HCT116 (cell line): Measurements from ENCODE around the gene PLEKHA5. TPM values are rescaled to one million over a fixed set of nuclear protein-coding genes. Genes with fewer than 3 reads are reported as not detected.

Experiments
- ATAC-seq: fragments of 200-7000 bp; cut with Tn5 transposase; 2 replicates; pipeline ENCODE4 v1.9.1; 2020; ENCODE audit warnings: mild to moderate bottlenecking, moderate library complexity
- BruUV-seq: library from RNA; stranded (reverse); fragments of 400-500 nt; replicated peaks from 2 replicates; lab custom pipeline; 2021; lab: Mats Ljungman, UMichigan
- CTCF ChIA-PET: fragments of 300-600 bp; sonication (Branson Sonifier 250); formaldehyde crosslinking; loops from one replicate; lab custom pipeline; 2021; ENCODE audit warnings: antibody characterized with exemption; lab: Charles Lee
- POLR2A ChIA-PET: fragments of 300-600, 350-600 bp; sonication (Branson Sonifier 250); formaldehyde crosslinking; loops from one replicate; lab custom pipeline; 2021; ENCODE audit warnings: antibody characterized with exemption; lab: Charles Lee
- RAD21 ChIA-PET, 2 experiments: fragments of 300-600 bp; sonication (Branson Sonifier 250); formaldehyde crosslinking; loops; one replicate each; lab custom pipeline; 2023; ENCODE audit warnings: low total read pairs in 2 of 2; ENCODE audit not compliant: uncharacterized antibody in 2 of 2, unreplicated experiment in 2 of 2, low non-redundant PET in 1 of 2; lab: Charles Lee
- DNase-seq: peaks from one replicate; pipeline ENCODE4 v3.0.0-alpha.2; 2010; ENCODE audit warnings: low read depth, low spot score
- H2AFZ ChIP-seq: fragments of 200-600 bp; shearing (Covaris generic), sonication (generic); 2 replicates; pipeline ENCODE4 v1.6.1; 2017; ENCODE audit warnings: low read depth, mixed run types, mixed read lengths, antibody characterized with exemption, low read length; ENCODE audit not compliant: poor library complexity, severe bottlenecking
- H3K27ac ChIP-seq: 2 replicates; pipeline ENCODE4 v1.5.1; 2012; ENCODE audit warnings: low read depth, low read length
- H3K27me3 ChIP-seq: fragments of 200-600 bp; sonication (generic); 2 replicates; pipeline ENCODE4 v1.6.1; 2016; ENCODE audit warnings: mixed run types, low read length, mixed read lengths; ENCODE audit not compliant: insufficient read depth
- H3K36me3 ChIP-seq, 2 experiments: fragments of 200-500 bp in 1 of 2; fragments of 200-600 bp in 1 of 2; sonication (Bioruptor generic) in 1 of 2; sonication (generic) in 1 of 2; 2 replicates each; pipeline versions ENCODE4 v1.5.1 to v1.6.1; 2014 to 2016; ENCODE audit warnings: low read length in 2 of 2, inconsistent platforms in 1 of 2, mixed read lengths in 1 of 2, mixed run types in 1 of 2; ENCODE audit not compliant: insufficient read depth in 2 of 2, control insufficient read depth in 1 of 2
- H3K4me1 ChIP-seq, 2 experiments: fragments of 200-600 bp in 1 of 2; sonication (generic) in 1 of 2; 2 replicates each; pipeline versions ENCODE4 v1.5.1 to v1.6.1; 2012 to 2017; ENCODE audit warnings: low read length in 2 of 2, inconsistent platforms in 1 of 2, mild to moderate bottlenecking in 1 of 2, mixed read lengths in 1 of 2, mixed run types in 1 of 2, moderate library complexity in 1 of 2; ENCODE audit not compliant: insufficient read depth in 2 of 2, control insufficient read depth in 1 of 2
- H3K4me2 ChIP-seq: fragments of 200-600 bp; sonication (generic); 2 replicates; pipeline ENCODE4 v1.6.1; 2017; ENCODE audit warnings: mixed run types, low read length, mixed read lengths
- H3K4me3 ChIP-seq, 2 experiments: fragments of 200-600 bp in 1 of 2; sonication (generic) in 1 of 2; replicated peaks in 1 of 2; 2 replicates each; pipeline ENCODE4 v1.5.1; 2011 to 2016; ENCODE audit warnings: low read length in 2 of 2, control low read depth in 1 of 2, low read depth in 1 of 2, mild to moderate bottlenecking in 1 of 2, mixed read lengths in 1 of 2, mixed run types in 1 of 2
- H3K79me2 ChIP-seq: fragments of 200-600 bp; sonication (generic); 2 replicates; pipeline ENCODE4 v1.6.1; 2017; ENCODE audit warnings: mild to moderate bottlenecking, mixed run types, low read length, moderate library complexity, mixed read lengths; ENCODE audit not compliant: insufficient read depth
- H3K9ac ChIP-seq: fragments of 200-600 bp; sonication (generic); 2 replicates; pipeline ENCODE4 v1.6.1; 2016; ENCODE audit warnings: low read length, mixed read lengths
- H3K9me2 ChIP-seq: fragments of 200-600 bp; sonication (generic), shearing (Covaris generic); 2 replicates; pipeline ENCODE4 v1.6.1; 2017; ENCODE audit warnings: mixed run types, mild to moderate bottlenecking, moderate library complexity; ENCODE audit not compliant: insufficient read depth
- H3K9me3 ChIP-seq, 2 experiments: fragments of 200-500 bp in 1 of 2; fragments of 200-600 bp in 1 of 2; sonication (Bioruptor generic) in 1 of 2; sonication (generic) in 1 of 2; 2 replicates each; pipeline ENCODE4 v1.6.1; 2014 to 2017; ENCODE audit warnings: low read length in 2 of 2, mixed read lengths in 2 of 2, inconsistent platforms in 1 of 2, low read depth in 1 of 2, mild to moderate bottlenecking in 1 of 2, mixed run types in 1 of 2, moderate library complexity in 1 of 2; ENCODE audit not compliant: control insufficient read depth in 1 of 2, insufficient read depth in 1 of 2
- H4K20me1 ChIP-seq: fragments of 200-600 bp; sonication (generic), shearing (Covaris generic); 2 replicates; pipeline ENCODE4 v1.6.1; 2017; ENCODE audit warnings: mixed run types, mild to moderate bottlenecking, moderate library complexity; ENCODE audit not compliant: insufficient read depth
- CEBPB ChIP-seq: IDR thresholded peaks from 2 replicates; pipeline ENCODE4 v1.6.1; 2012; ENCODE audit warnings: low read depth
- ELF1 ChIP-seq: IDR thresholded peaks from 2 replicates; pipeline ENCODE4 v1.6.1; 2012; ENCODE audit warnings: low read depth, borderline replicate concordance
- EZH2 ChIP-seq: fragments of 200-600 bp; sonication (generic); IDR thresholded peaks from 2 replicates; pipeline ENCODE4 v1.6.1; 2017; ENCODE audit warnings: antibody characterized with exemption, mixed run types
- EZH2phosphoT487 ChIP-seq: fragments of 200-600 bp; IDR thresholded peaks from 2 replicates; pipeline ENCODE4 v1.6.1; 2018; ENCODE audit warnings: antibody characterized with exemption, borderline replicate concordance
- FOSL1 ChIP-seq: IDR thresholded peaks from 2 replicates; pipeline ENCODE4 v1.6.1; 2012; ENCODE audit warnings: low read depth
- RAD21 ChIP-seq: IDR thresholded peaks from 2 replicates; pipeline ENCODE4 v1.6.1; 2012; ENCODE audit warnings: low read depth, mild to moderate bottlenecking
- SIN3A ChIP-seq: IDR thresholded peaks from 2 replicates; pipeline ENCODE4 v1.6.1; 2012; ENCODE audit warnings: low read depth
- SP1 ChIP-seq: IDR thresholded peaks from 2 replicates; pipeline ENCODE4 v1.6.1; 2012; ENCODE audit warnings: low read depth
- TCF7L2 ChIP-seq: IDR thresholded peaks from 2 replicates; pipeline ENCODE4 v1.7.0; 2011; ENCODE audit warnings: borderline replicate concordance, inconsistent platforms; ENCODE audit not compliant: insufficient read depth, insufficient read length; ENCODE audit errors: extremely low read depth
- YY1 ChIP-seq: IDR thresholded peaks from 2 replicates; pipeline ENCODE4 v1.6.1; 2011; ENCODE audit warnings: low read length, low read depth, moderate library complexity, mild to moderate bottlenecking; ENCODE audit not compliant: insufficient replicate concordance; ENCODE audit errors: extremely low read depth
- ZFX ChIP-seq: fragments of 450-650 bp; IDR thresholded peaks from 2 replicates; pipeline ENCODE4 v1.6.1; 2017
- intact Hi-C: fragments of 100-400 bp; cut with micrococcal nuclease; formaldehyde crosslinking; loops from 2 replicates; pipeline ENCODE4 v1.10.0; 2022
- total RNA-seq: library from RNA; stranded (reverse); gene quantifications from one replicate; pipeline ENCODE4 v1.2.1, GENCODE V29; 2021; ENCODE audit not compliant: unreplicated experiment
- TF ChIP-seq, protein P1 (sequence below), 3 experiments: fragments of 200-600 bp in 1 of 3; sonication (generic) in 1 of 3; IDR thresholded peaks in 2 of 3; conservative IDR thresholded peaks in 1 of 3; 2 replicates each; pipeline ENCODE4 v1.5.1; 2012 to 2017; ENCODE audit warnings: low read depth in 2 of 3, low read length in 2 of 3, antibody characterized with exemption in 1 of 3, borderline replicate concordance in 1 of 3, control low read depth in 1 of 3, mild to moderate bottlenecking in 1 of 3, mixed read lengths in 1 of 3, mixed run types in 1 of 3, moderate library complexity in 1 of 3; ENCODE audit not compliant: insufficient read depth in 1 of 3
- TF ChIP-seq, protein P2 (sequence below): IDR thresholded peaks from 2 replicates; pipeline ENCODE4 v1.6.1; 2012
- TF ChIP-seq, protein P3 (sequence below): IDR thresholded peaks from 2 replicates; pipeline ENCODE4 v1.6.1; 2011; ENCODE audit warnings: mild to moderate bottlenecking, low read length, moderate library complexity; ENCODE audit not compliant: insufficient replicate concordance; ENCODE audit errors: extremely low read depth

PLEKHA5 gene
- total RNA-seq, 1 experiment from 2014 or later, result 18.9 TPM

DNA sequence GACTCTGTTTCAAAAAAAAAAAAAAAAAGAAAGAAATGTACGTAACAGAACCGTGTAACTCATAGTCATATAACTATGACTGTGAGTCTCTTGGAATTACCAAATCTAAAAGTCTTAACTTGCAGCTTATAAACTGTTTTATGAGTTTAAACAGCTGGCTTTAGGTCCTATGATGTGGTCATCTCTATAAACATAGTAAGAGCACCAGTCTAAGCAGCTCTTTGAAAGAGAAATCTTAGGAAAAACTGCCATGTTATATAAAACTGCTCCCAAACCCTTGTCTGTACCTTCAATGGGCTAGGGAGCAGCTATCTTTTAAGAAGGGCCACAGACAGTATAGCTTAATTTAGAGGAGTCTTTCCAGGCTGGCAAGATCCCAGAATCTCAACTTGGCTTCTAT lies 194.3 kb downstream of the PLEKHA5 start:
- BruUV-seq, result no TSS peak
- Histone ChIP-seq H3K79me2 (no peaks in the 10 kb centered on the region), H3K9me3 (no peaks in the 10 kb centered on the region; a peak in 1 of 4 replicates), H3K36me3 (no peaks in the 10 kb centered on the region; a peak in 1 of 4 replicates), H3K4me2 (no peak overlapping the region), H4K20me1 (no peaks in the 10 kb centered on the region), H3K27me3 (no peaks in the 10 kb centered on the region), H3K27ac (no peak overlapping the region), H2AFZ (no peak overlapping the region), H3K9me2 (no peaks in the 10 kb centered on the region), H3K9ac (no peak overlapping the region), H3K4me3 (no peak overlapping the region), H3K4me1 (no peaks in the 10 kb centered on the region)
- no peak for DNase-seq
- ChIA-PET POLR2A (no interaction called here), RAD21 (no interaction called here), CTCF (no interaction called here)
- intact Hi-C loops, result no loop called here
- no peak for TF ChIP-seq TCF7L2
- TF ChIP-seq, protein P1, sequence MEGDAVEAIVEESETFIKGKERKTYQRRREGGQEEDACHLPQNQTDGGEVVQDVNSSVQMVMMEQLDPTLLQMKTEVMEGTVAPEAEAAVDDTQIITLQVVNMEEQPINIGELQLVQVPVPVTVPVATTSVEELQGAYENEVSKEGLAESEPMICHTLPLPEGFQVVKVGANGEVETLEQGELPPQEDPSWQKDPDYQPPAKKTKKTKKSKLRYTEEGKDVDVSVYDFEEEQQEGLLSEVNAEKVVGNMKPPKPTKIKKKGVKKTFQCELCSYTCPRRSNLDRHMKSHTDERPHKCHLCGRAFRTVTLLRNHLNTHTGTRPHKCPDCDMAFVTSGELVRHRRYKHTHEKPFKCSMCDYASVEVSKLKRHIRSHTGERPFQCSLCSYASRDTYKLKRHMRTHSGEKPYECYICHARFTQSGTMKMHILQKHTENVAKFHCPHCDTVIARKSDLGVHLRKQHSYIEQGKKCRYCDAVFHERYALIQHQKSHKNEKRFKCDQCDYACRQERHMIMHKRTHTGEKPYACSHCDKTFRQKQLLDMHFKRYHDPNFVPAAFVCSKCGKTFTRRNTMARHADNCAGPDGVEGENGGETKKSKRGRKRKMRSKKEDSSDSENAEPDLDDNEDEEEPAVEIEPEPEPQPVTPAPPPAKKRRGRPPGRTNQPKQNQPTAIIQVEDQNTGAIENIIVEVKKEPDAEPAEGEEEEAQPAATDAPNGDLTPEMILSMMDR (IDR thresholded peaks at IDR 0.05 in 2 of 3, conservative IDR thresholded peaks at IDR 0.05 in 1 of 3; ENCODE audit: borderline replicate concordance in 1 of 3, insufficient read depth in 1 of 3, low read depth in 2 of 3, low read length in 2 of 3), result no peak
- TF ChIP-seq EZH2phosphoT487, result no peak
- TF ChIP-seq, protein P2, sequence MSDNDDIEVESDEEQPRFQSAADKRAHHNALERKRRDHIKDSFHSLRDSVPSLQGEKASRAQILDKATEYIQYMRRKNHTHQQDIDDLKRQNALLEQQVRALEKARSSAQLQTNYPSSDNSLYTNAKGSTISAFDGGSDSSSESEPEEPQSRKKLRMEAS, result no peak
- no peak for TF ChIP-seq RAD21
- TF ChIP-seq SIN3A, result no peak
- no peak for TF ChIP-seq YY1
- TF ChIP-seq ZFX, result no peak
- no peak for TF ChIP-seq CEBPB
- no peak for TF ChIP-seq EZH2
- no peak for TF ChIP-seq FOSL1
- TF ChIP-seq, protein P3, sequence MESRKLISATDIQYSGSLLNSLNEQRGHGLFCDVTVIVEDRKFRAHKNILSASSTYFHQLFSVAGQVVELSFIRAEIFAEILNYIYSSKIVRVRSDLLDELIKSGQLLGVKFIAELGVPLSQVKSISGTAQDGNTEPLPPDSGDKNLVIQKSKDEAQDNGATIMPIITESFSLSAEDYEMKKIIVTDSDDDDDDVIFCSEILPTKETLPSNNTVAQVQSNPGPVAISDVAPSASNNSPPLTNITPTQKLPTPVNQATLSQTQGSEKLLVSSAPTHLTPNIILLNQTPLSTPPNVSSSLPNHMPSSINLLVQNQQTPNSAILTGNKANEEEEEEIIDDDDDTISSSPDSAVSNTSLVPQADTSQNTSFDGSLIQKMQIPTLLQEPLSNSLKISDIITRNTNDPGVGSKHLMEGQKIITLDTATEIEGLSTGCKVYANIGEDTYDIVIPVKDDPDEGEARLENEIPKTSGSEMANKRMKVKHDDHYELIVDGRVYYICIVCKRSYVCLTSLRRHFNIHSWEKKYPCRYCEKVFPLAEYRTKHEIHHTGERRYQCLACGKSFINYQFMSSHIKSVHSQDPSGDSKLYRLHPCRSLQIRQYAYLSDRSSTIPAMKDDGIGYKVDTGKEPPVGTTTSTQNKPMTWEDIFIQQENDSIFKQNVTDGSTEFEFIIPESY, result no peak
- TF ChIP-seq ELF1, result no peak
- no peak for TF ChIP-seq SP1
- no peak for ATAC-seq
